Mesenchymal stem cell (in vitro differentiated cells and primary cell): Measurements from ENCODE around the gene C2CD2.

Source experiments
- DNase-seq: peaks from one replicate; pipeline ENCODE4 v3.0.0-alpha.2; 2013
- H2AFZ ChIP-seq: one replicate; pipeline ENCODE4 v1.6.1; 2013; ENCODE audit warnings: low read depth, mild to moderate bottlenecking, control low read depth, inconsistent platforms, low read length, moderate library complexity
- H2AK5ac ChIP-seq: 2 replicates; pipeline ENCODE4 v1.6.1; 2013; ENCODE audit warnings: low read length, moderate library complexity, mild to moderate bottlenecking, inconsistent platforms; ENCODE audit not compliant: severe bottlenecking
- H2BK120ac ChIP-seq: one replicate; pipeline ENCODE4 v1.6.1; 2013; ENCODE audit warnings: low read depth, mild to moderate bottlenecking, inconsistent platforms, low read length, moderate library complexity
- H2BK12ac ChIP-seq, 2 experiments: one replicate each; pipeline ENCODE4 v1.6.1; 2013; ENCODE audit warnings: inconsistent platforms in 2 of 2, low read length in 2 of 2, mild to moderate bottlenecking in 2 of 2, moderate library complexity in 2 of 2, control low read depth in 1 of 2
- H2BK15ac ChIP-seq: one replicate; pipeline ENCODE4 v1.6.1; 2013; ENCODE audit warnings: mild to moderate bottlenecking, low read depth, inconsistent platforms; ENCODE audit not compliant: poor library complexity, severe bottlenecking
- H2BK5ac ChIP-seq: 2 replicates; pipeline ENCODE4 v1.6.1; 2013; ENCODE audit warnings: low read depth, mild to moderate bottlenecking, low read length, control low read depth, inconsistent platforms; ENCODE audit not compliant: poor library complexity, severe bottlenecking
- H3K14ac ChIP-seq, 2 experiments: one replicate each; pipeline ENCODE4 v1.6.1; 2013; ENCODE audit warnings: inconsistent platforms in 2 of 2, low read length in 2 of 2, control low read depth in 1 of 2, mild to moderate bottlenecking in 1 of 2, moderate library complexity in 1 of 2
- H3K18ac ChIP-seq, 2 experiments: one replicate each; pipeline ENCODE4 v1.6.1; 2013; ENCODE audit warnings: inconsistent platforms in 2 of 2, low read length in 2 of 2, control low read depth in 1 of 2, low read depth in 1 of 2, mild to moderate bottlenecking in 1 of 2
- H3K23ac ChIP-seq, 2 experiments: one replicate each; pipeline ENCODE4 v1.6.1; 2013; ENCODE audit warnings: inconsistent platforms in 2 of 2, low read length in 2 of 2, mild to moderate bottlenecking in 2 of 2, moderate library complexity in 2 of 2, control low read depth in 1 of 2
- H3K27ac ChIP-seq: 2 replicates; pipeline ENCODE4 v1.5.1; 2013; ENCODE audit warnings: mild to moderate bottlenecking, moderate library complexity, low read length, control low read depth, inconsistent platforms; ENCODE audit not compliant: poor library complexity, severe bottlenecking
- H3K27me3 ChIP-seq, 2 experiments: 2 replicates each; pipeline versions ENCODE4 v1.6.1 to v1.7.0; 2013; ENCODE audit warnings: low read length in 2 of 2, mild to moderate bottlenecking in 2 of 2, moderate library complexity in 2 of 2, control low read depth in 1 of 2, inconsistent platforms in 1 of 2; ENCODE audit not compliant: control insufficient read depth in 1 of 2, insufficient read depth in 1 of 2
- H3K36me3 ChIP-seq, 2 experiments: 2 replicates each; pipeline versions ENCODE4 v1.6.1 to v1.7.0; 2013; ENCODE audit warnings: low read length in 2 of 2, control low read depth in 1 of 2, inconsistent platforms in 1 of 2, low read depth in 1 of 2, mild to moderate bottlenecking in 1 of 2; ENCODE audit not compliant: insufficient read depth in 2 of 2, control insufficient read depth in 1 of 2
- H3K4ac ChIP-seq, 2 experiments: one replicate each; pipeline ENCODE4 v1.6.1; 2013; ENCODE audit warnings: inconsistent platforms in 2 of 2, low read length in 2 of 2, mild to moderate bottlenecking in 2 of 2, moderate library complexity in 2 of 2, control low read depth in 1 of 2, low read depth in 1 of 2
- H3K4me1 ChIP-seq: 2 replicates; pipeline ENCODE4 v1.6.1; 2013; ENCODE audit warnings: low read depth, low read length, control low read depth; ENCODE audit not compliant: control insufficient read depth, insufficient read depth
- H3K4me2 ChIP-seq: 2 replicates; pipeline ENCODE4 v1.6.1; 2013; ENCODE audit warnings: low read length, mild to moderate bottlenecking, inconsistent platforms; ENCODE audit not compliant: poor library complexity, severe bottlenecking
- H3K4me3 ChIP-seq, 2 experiments: 2 replicates each; pipeline versions ENCODE4 v1.5.1 to v1.7.0; 2013; ENCODE audit warnings: low read length in 2 of 2, mild to moderate bottlenecking in 2 of 2, control low read depth in 1 of 2, low read depth in 1 of 2; ENCODE audit not compliant: insufficient read depth in 1 of 2
- H3K79me1 ChIP-seq: replicated peaks from 2 replicates; pipeline ENCODE4 v1.6.1; 2013; ENCODE audit warnings: mild to moderate bottlenecking, control low read depth, low read length, inconsistent platforms; ENCODE audit not compliant: poor library complexity, severe bottlenecking
- H3K9ac ChIP-seq: 2 replicates; pipeline ENCODE4 v1.7.0; 2013; ENCODE audit warnings: mild to moderate bottlenecking, low read length, moderate library complexity
- H3K9me3 ChIP-seq: 2 replicates; pipeline ENCODE4 v1.7.0; 2013; ENCODE audit warnings: mild to moderate bottlenecking, low read length; ENCODE audit not compliant: control insufficient read depth
- H4K8ac ChIP-seq: one replicate; pipeline ENCODE4 v1.6.1; 2013; ENCODE audit warnings: inconsistent platforms, mild to moderate bottlenecking, low read length, moderate library complexity
- H4K91ac ChIP-seq: one replicate; pipeline ENCODE4 v1.6.1; 2013; ENCODE audit warnings: mild to moderate bottlenecking, low read length, inconsistent platforms
- WGBS: methylation state at CpG from one replicate; pipeline ENCODE4 v1.1.7; 2013; ENCODE audit warnings: mixed read lengths; 5-methylcytosine and 5-hydroxymethylcytosine counted together

The C2CD2 gene

GRCh38 chr21:41883582-41883981 is 70.2 kb downstream of the C2CD2 start:
- no peak overlapping the region for H3K27ac ChIP-seq
- no peak overlapping the region for H2BK12ac ChIP-seq
- H2AK5ac ChIP-seq: no peak overlapping the region
- H3K27me3 ChIP-seq: no peaks in the 10 kb centered on the region
- H3K4me1 ChIP-seq: no peaks in the 10 kb centered on the region
- H2AFZ ChIP-seq: no peak overlapping the region
- 94% methylated on average over 5 of the region's 5 CpGs for WGBS
- no peaks in the 10 kb centered on the region for H3K79me1 ChIP-seq
- no peaks in the 10 kb centered on the region for H3K9me3 ChIP-seq
- peaks cover 7 to 17% of the 10 kb centered on the region in 2 experiments for H3K36me3 ChIP-seq
- H3K23ac ChIP-seq: no peak overlapping the region
- H2BK15ac ChIP-seq: no peak overlapping the region
- no peak overlapping the region for H4K91ac ChIP-seq
- no peak overlapping the region for H3K9ac ChIP-seq
- DNase-seq: no peak
- H3K4ac ChIP-seq: no peak overlapping the region
- no peak overlapping the region for H3K4me2 ChIP-seq
- no peak overlapping the region for H3K14ac ChIP-seq
- no peak overlapping the region for H2BK5ac ChIP-seq
- no peak overlapping the region for H3K18ac ChIP-seq
- H3K4me3 ChIP-seq: no peak overlapping the region
- no peak overlapping the region for H2BK120ac ChIP-seq
- H4K8ac ChIP-seq: no peak overlapping the region

- Histone ChIP-seq H4K91ac (no peak overlapping the region), H4K8ac (no peak overlapping the region), H2BK120ac (no peak overlapping the region), H3K36me3 (peaks cover 4 to 11% of the 10 kb centered on the region in 2 experiments), H2BK15ac (no peak overlapping the region), H3K27me3 (no peaks in the 10 kb centered on the region), H2AFZ (no peak overlapping the region), H3K23ac (no peak overlapping the region), H3K4me1 (peaks cover 7% of the 10 kb centered on the region), H3K4ac (no peak overlapping the region), H3K18ac (no peak overlapping the region), H3K14ac (no peak overlapping the region), H2AK5ac (no peak overlapping the region), H3K27ac (no peak overlapping the region), H2BK5ac (no peak overlapping the region), H3K4me3 (no peak overlapping the region), H3K4me2 (no peak overlapping the region), H3K9ac (no peak overlapping the region), H2BK12ac (no peak overlapping the region), H3K9me3 (no peaks in the 10 kb centered on the region), H3K79me1 (peaks cover 15% of the 10 kb centered on the region)
- DNase-seq: no peak
- 97% methylated on average over 6 of the region's 6 CpGs for WGBS
Observed at GRCh38 chr21:41881051-41881450, 72.8 kb downstream of the C2CD2 start.

GRCh38 chr21:41880153-41880552 is 73.7 kb downstream of the C2CD2 start:
- no peaks in the 10 kb centered on the region for H3K27me3 ChIP-seq
- H3K14ac ChIP-seq: no peak overlapping the region
- no peak overlapping the region for H3K18ac ChIP-seq
- no peak overlapping the region for H2BK120ac ChIP-seq
- no peak overlapping the region for H3K4me2 ChIP-seq
- no peak overlapping the region for H2BK12ac ChIP-seq
- no peak overlapping the region for H2AK5ac ChIP-seq
- peak overlapping the region; percentile 96 for H3K9ac ChIP-seq
- H4K91ac ChIP-seq: no peak overlapping the region
- no peak overlapping the region for H3K27ac ChIP-seq
- H3K23ac ChIP-seq: no peak overlapping the region
- H3K4ac ChIP-seq: no peak overlapping the region
- no peak for DNase-seq
- no peak overlapping the region for H2AFZ ChIP-seq
- H3K79me1 ChIP-seq: peaks cover 19% of the 10 kb centered on the region
- H3K9me3 ChIP-seq: no peaks in the 10 kb centered on the region
- H3K4me1 ChIP-seq: peaks cover 7% of the 10 kb centered on the region
- 97% methylated on average over 8 of the region's 9 CpGs for WGBS
- no peak overlapping the region for H2BK5ac ChIP-seq
- H4K8ac ChIP-seq: no peak overlapping the region
- peak overlapping the region in 1 of 2 experiments; percentile 80 for H3K4me3 ChIP-seq
- H2BK15ac ChIP-seq: no peak overlapping the region
- H3K36me3 ChIP-seq: peaks cover 3 to 9% of the 10 kb centered on the region in 2 experiments

- peak within 1 kb of the TSS; percentile 100 for H2BK120ac ChIP-seq
- peaks cover 0 to 9% of the 10 kb centered on the region in 2 experiments for H3K36me3 ChIP-seq
- no peak within 1 kb of the TSS for H3K27ac ChIP-seq
- peak within 1 kb of the TSS; percentile 88 to 91 for H3K18ac ChIP-seq
- H2BK12ac ChIP-seq: peak within 1 kb of the TSS in 1 of 2 experiments; percentile 67
- H3K9ac ChIP-seq: peak within 1 kb of the TSS; percentile 96
- H3K4me3 ChIP-seq: peak within 1 kb of the TSS; percentile 80 to 86
- DNase-seq: peak; percentile 80
- H4K8ac ChIP-seq: peak within 1 kb of the TSS; percentile 98
- no peak within 1 kb of the TSS for H2BK5ac ChIP-seq
- H3K27me3 ChIP-seq: no peaks in the 10 kb centered on the region
- H3K4ac ChIP-seq: peak within 1 kb of the TSS; percentile 88 to 99
- peak within 1 kb of the TSS; percentile 99 to 100 for H3K14ac ChIP-seq
- peak within 1 kb of the TSS; percentile 90 for H2AFZ ChIP-seq
- H3K9me3 ChIP-seq: no peaks in the 10 kb centered on the region
- peaks cover 27% of the 10 kb centered on the region for H3K79me1 ChIP-seq
- 4% methylated on average over 46 of the region's 89 CpGs for WGBS
- peak within 1 kb of the TSS; percentile 97 for H3K4me2 ChIP-seq
- peaks cover 9% of the 10 kb centered on the region for H3K4me1 ChIP-seq
- H2AK5ac ChIP-seq: no peak within 1 kb of the TSS
- H3K23ac ChIP-seq: peak within 1 kb of the TSS in 1 of 2 experiments; percentile 91
- H2BK15ac ChIP-seq: peak within 1 kb of the TSS; percentile 86
- peak within 1 kb of the TSS; percentile 93 for H4K91ac ChIP-seq
Observed at GRCh38 chr21:41879190-41879998, 74.4 kb downstream of the C2CD2 start, which contains the start of gene PRDM15. PRDM15 (minus strand) TSS chr21:41879344; CDS start chr21:41860363, 18,981 bp downstream.
